Sigmoid colon (tissue), 7 donors: ENCODE measurements around the gene NDUFS1. TPM values are rescaled to one million over a fixed set of nuclear protein-coding genes. Genes with fewer than 3 reads are reported as not detected.

Experiments
- DNase-seq: peaks from one replicate; pipeline ENCODE4 v3.0.0-alpha.2; 2019
- H3K27ac ChIP-seq, 4 donors: fragments of 200-600 bp; sonication (generic); one replicate each; pipeline ENCODE4 v1.5.1; 2016 to 2019; ENCODE audit warnings: mild to moderate bottlenecking in 1 of 4
- H3K27me3 ChIP-seq, 3 donors: fragments of 200-600 bp; sonication (generic); one replicate each; pipeline ENCODE4 v1.5.1; 2019; ENCODE audit warnings: mild to moderate bottlenecking in 1 of 3
- H3K36me3 ChIP-seq, 4 donors: fragments of 200-600 bp; sonication (generic); one replicate each; pipeline ENCODE4 v1.5.1; 2016 to 2019
- H3K4me1 ChIP-seq, 4 donors: fragments of 200-600 bp; sonication (generic); one replicate each; pipeline ENCODE4 v1.5.1; 2017 to 2019
- H3K4me3 ChIP-seq, 4 donors: fragments of 200-600 bp; sonication (generic); one replicate each; pipeline ENCODE4 v1.5.1; 2017 to 2019; ENCODE audit warnings: mild to moderate bottlenecking in 2 of 4, moderate library complexity in 1 of 4
- H3K9me3 ChIP-seq, 4 donors: fragments of 200-600 bp in 3 of 4; sonication (generic) in 3 of 4; one replicate each; pipeline versions ENCODE4 v1.5.1 to v1.6.1; 2013 to 2019
- CTCF ChIP-seq, 4 experiments: fragments of 450-650 bp in 3 of 4; fragments of 200-600 bp in 1 of 4; IDR thresholded peaks; one replicate each; pipeline ENCODE4 v1.5.1; 2016 to 2019; ENCODE audit warnings: antibody characterized with exemption in 4 of 4, mild to moderate bottlenecking in 3 of 4, moderate library complexity in 2 of 4
- EP300 ChIP-seq, 4 donors: sonication (generic); formaldehyde crosslinking; IDR thresholded peaks; one replicate each; pipeline ENCODE4 v1.6.1; 2017; ENCODE audit warnings: antibody characterized with exemption in 4 of 4
- POLR2A ChIP-seq, 2 donors: fragments of 450-650 bp; IDR thresholded peaks; one replicate each; pipeline ENCODE4 v1.6.1; 2016; ENCODE audit warnings: antibody characterized with exemption in 2 of 2, mild to moderate bottlenecking in 2 of 2, moderate library complexity in 2 of 2
- POLR2AphosphoS5 ChIP-seq, 4 donors: sonication (generic); formaldehyde crosslinking; IDR thresholded peaks; one replicate each; pipeline ENCODE4 v1.6.1; 2017; ENCODE audit warnings: antibody characterized with exemption in 4 of 4
- WGBS, 2 donors: extraction: QIAGEN DNeasy Blood & Tissue Kit; methylation state at CpG; one replicate each; pipeline ENCODE4 v1.1.7; 2013; 5-methylcytosine and 5-hydroxymethylcytosine counted together
- intact Hi-C: fragments of 100-400 bp; cut with DNase I; formaldehyde crosslinking; loops from one replicate; pipeline ENCODE4 v1.15.1; 2023
- polyA plus RNA-seq, 3 donors: library from polyadenylated mRNA; stranded (reverse); fragments of 200-250 nt; gene quantifications; one replicate each; pipeline ENCODE4 v1.2.3, GENCODE V29; 2013
- total RNA-seq, 4 donors: library from RNA; depleted of rRNA; stranded (reverse); fragments of >200 nt; gene quantifications; one replicate each; pipeline ENCODE4 v1.1.0, GENCODE V29; 2016
- donor health status: healthy with polysubstance abuse.
- donor health status: Bipolar disorder and iron deficiency.
- donor health status: healthy.

The NDUFS1 gene
- total and polyA plus RNA-seq, 7 donors: 46.6 to 109 (median 69.5) TPM

DNA sequence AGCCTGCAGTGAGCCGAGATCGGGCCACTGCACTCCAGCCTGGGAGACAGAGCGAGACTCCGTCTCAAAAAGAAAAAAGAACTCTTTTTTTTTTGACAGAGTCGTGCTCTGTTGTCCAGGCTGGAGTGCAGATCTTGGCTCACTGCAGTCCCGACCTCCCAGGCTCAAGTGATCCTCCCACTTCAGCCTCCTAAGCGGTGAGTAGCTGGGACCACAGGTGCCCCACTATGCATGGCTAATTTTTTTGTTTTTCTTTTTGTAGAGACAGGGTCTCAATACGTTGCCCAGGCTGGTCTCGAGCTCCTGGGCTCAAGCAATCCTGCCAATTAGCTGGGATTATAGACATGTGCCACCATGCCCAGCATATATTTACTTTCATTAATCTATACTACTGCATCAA lies 60.8 kb downstream of the NDUFS1 start:
- TF ChIP-seq POLR2AphosphoS5 (IDR thresholded peaks at IDR 0.05): no peak
- no peak for TF ChIP-seq CTCF (IDR thresholded peaks at IDR 0.05)
- TF ChIP-seq EP300 (IDR thresholded peaks at IDR 0.05): no peak
- no peak for TF ChIP-seq POLR2A (IDR thresholded peaks at IDR 0.05)
- no peaks in the 10 kb centered on the region for H3K9me3 ChIP-seq
- no peaks in the 10 kb centered on the region for H3K27me3 ChIP-seq
- no peaks in the 10 kb centered on the region for H3K36me3 ChIP-seq
- 95 to 97% methylated on average over 9 of the region's 9 CpGs for WGBS, 2 donors
- intact Hi-C loops: no loop called here
- no peak overlapping the region for H3K27ac ChIP-seq
- no peak for DNase-seq
- no peak overlapping the region for H3K4me3 ChIP-seq
- no peaks in the 10 kb centered on the region for H3K4me1 ChIP-seq

GRCh38 chr2:206096876-206097275 lies 62.4 kb downstream of the NDUFS1 start:
- no peak overlapping the region for H3K4me3 ChIP-seq
- no peak for DNase-seq
- TF ChIP-seq POLR2AphosphoS5 (IDR thresholded peaks at IDR 0.05): no peak
- TF ChIP-seq EP300 (IDR thresholded peaks at IDR 0.05): no peak
- no peak for TF ChIP-seq POLR2A (IDR thresholded peaks at IDR 0.05)
- no peak for TF ChIP-seq CTCF (IDR thresholded peaks at IDR 0.05)

GRCh38 chr2:206095536-206096332 lies 63.5 kb downstream of the NDUFS1 start:
- no peak overlapping the region for H3K4me3 ChIP-seq
- TF ChIP-seq CTCF (IDR thresholded peaks at IDR 0.05) (no peak), POLR2AphosphoS5 (IDR thresholded peaks at IDR 0.05) (no peak), POLR2A (IDR thresholded peaks at IDR 0.05) (no peak), EP300 (IDR thresholded peaks at IDR 0.05) (no peak)
- H3K27ac ChIP-seq: no peak overlapping the region
- intact Hi-C loops: no loop called here
- no peak for DNase-seq
- no peaks in the 10 kb centered on the region for H3K9me3 ChIP-seq
- no peaks in the 10 kb centered on the region for H3K36me3 ChIP-seq
- no peaks in the 10 kb centered on the region for H3K27me3 ChIP-seq
- 43 to 77% methylated on average over 3 of the region's 3 CpGs for WGBS, 2 donors
- no peaks in the 10 kb centered on the region for H3K4me1 ChIP-seq

More at GRCh38 chr2:206096876-206097275, 62.4 kb downstream of the NDUFS1 start:
- H3K36me3 ChIP-seq: no peaks in the 10 kb centered on the region
- H3K27ac ChIP-seq: no peak overlapping the region
- no peaks in the 10 kb centered on the region for H3K27me3 ChIP-seq
- intact Hi-C loops: no loop called here
- H3K9me3 ChIP-seq: no peaks in the 10 kb centered on the region
- 95 to 99% methylated on average over 2 of the region's 2 CpGs for WGBS, 2 donors
- H3K4me1 ChIP-seq: no peaks in the 10 kb centered on the region

DNA sequence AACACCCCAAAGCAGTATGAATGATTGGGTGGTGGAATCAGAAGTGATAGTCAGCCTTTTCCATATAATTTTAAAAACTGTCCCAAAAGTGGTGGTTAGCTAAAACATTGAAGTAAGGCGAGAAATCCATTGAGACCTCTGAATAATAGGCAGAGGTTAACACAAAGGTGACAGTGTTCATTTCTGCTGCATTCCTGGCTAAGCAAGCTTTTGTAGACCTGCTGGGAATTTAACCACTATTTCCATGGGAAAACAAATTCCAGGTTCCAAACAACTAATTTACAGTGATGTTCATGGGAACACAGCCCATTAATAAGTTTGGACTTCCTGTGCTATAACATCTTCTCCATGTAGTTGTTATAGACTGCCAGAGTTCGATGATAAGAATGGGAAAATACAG lies 66.9 kb downstream of the NDUFS1 start:
- no peak overlapping the region for H3K4me3 ChIP-seq
- intact Hi-C loops: no loop called here
- DNase-seq: no peak
- peaks cover 0 to 15% (median 11%) of the 10 kb centered on the region in 4 donors for H3K4me1 ChIP-seq
- WGBS, 2 donors: 95 to 97% methylated on average over 2 of the region's 2 CpGs
- H3K36me3 ChIP-seq: peaks cover 0 to 6% (median 0%) of the 10 kb centered on the region in 4 donors
- no peak for TF ChIP-seq POLR2AphosphoS5 (IDR thresholded peaks at IDR 0.05)
- no peaks in the 10 kb centered on the region for H3K9me3 ChIP-seq
- H3K27me3 ChIP-seq: no peaks in the 10 kb centered on the region
- H3K27ac ChIP-seq: no peak overlapping the region

- no peak for DNase-seq
- intact Hi-C loops: loop anchor here (5.0 kb wide), 1 partner anchor 69 kb away; the partner anchor contains the start of genes EEF1B2 and NDUFS1
- H3K9me3 ChIP-seq: no peaks in the 10 kb centered on the region
- H3K36me3 ChIP-seq: peaks cover 0 to 6% (median 0%) of the 10 kb centered on the region in 4 donors
- H3K27ac ChIP-seq: peak overlapping the region in 2 of 4 donors; percentile 18 to 25
- no peaks in the 10 kb centered on the region for H3K27me3 ChIP-seq
- TF ChIP-seq POLR2AphosphoS5 (IDR thresholded peaks at IDR 0.05) (no peak), CTCF (IDR thresholded peaks at IDR 0.05) (no peak)
- H3K4me1 ChIP-seq: peaks cover 0 to 30% (median 22%) of the 10 kb centered on the region in 4 donors
- H3K4me3 ChIP-seq: no peak overlapping the region
These were observed 71.0 kb downstream of the NDUFS1 start for GRCh38 chr2:206088248-206088647.
